Adrenal gland (tissue), 5 donors: ENCODE data around the gene CNPPD1.

Experiments
- CTCF ChIP-seq, 6 experiments: fragments of 450-650 bp in 4 of 6; fragments of 200-600 bp in 2 of 6; sonication (generic) in 1 of 6; IDR thresholded peaks; 1 replicate in 5 of 6; 2 replicates in 1 of 6; pipeline versions ENCODE4 v1.5.1 to v1.8.0; 2016 to 2021; ENCODE audit warnings: antibody characterized with exemption in 6 of 6, mild to moderate bottlenecking in 2 of 6, moderate library complexity in 1 of 6
- POLR2A ChIP-seq, 2 donors: fragments of 450-650 bp; IDR thresholded peaks; one replicate each; pipeline ENCODE4 v1.6.1; 2017; ENCODE audit warnings: antibody characterized with exemption in 2 of 2, mild to moderate bottlenecking in 2 of 2, moderate library complexity in 1 of 2
- donor health status: DM: no; HTN: no; CAD: no.

GRCh38 chr2:219149667-219150066 lies 27.1 kb downstream of the CNPPD1 start:
- TF ChIP-seq POLR2A (IDR thresholded peaks at IDR 0.05), result no peak
- TF ChIP-seq CTCF (IDR thresholded peaks at IDR 0.05), result no peak
